HEK293 (cell line): ENCODE results near the gene PRELID2.

Experiments
- CTCF ChIA-PET: fragments of 350-600 bp; formaldehyde crosslinking; extraction: SDS; loops from one replicate; lab custom pipeline; 2021; ENCODE audit warnings: antibody characterized with exemption; lab: Yijun Ruan, JAX
- POLR2A ChIA-PET: fragments of 300-600 bp; formaldehyde crosslinking; extraction: SDS; loops from one replicate; lab custom pipeline; 2020; ENCODE audit warnings: antibody characterized with exemption, inconsistent platforms; lab: Yijun Ruan, JAX
- H3K27ac ChIP-seq: fragments of 200-500 bp; sonication (Bioruptor generic); 2 replicates; pipeline ENCODE4 v1.5.1; 2014; ENCODE audit warnings: low read depth, low read length, control low read depth, inconsistent platforms; ENCODE audit errors: extremely low read depth
- H3K36me3 ChIP-seq, 2 experiments: fragments of 200-500 bp in 1 of 2; sonication (Bioruptor generic) in 1 of 2; 1 replicate in 1 of 2; 2 replicates in 1 of 2; pipeline ENCODE4 v1.5.1; 2014 to 2017; ENCODE audit warnings: inconsistent platforms in 2 of 2, low read length in 2 of 2; ENCODE audit not compliant: control insufficient read depth in 2 of 2, insufficient read depth in 1 of 2
- H3K4me1 ChIP-seq: fragments of 200-500 bp; sonication (Bioruptor generic); 2 replicates; pipeline ENCODE4 v1.5.1; 2014; ENCODE audit warnings: mild to moderate bottlenecking, low read length, inconsistent platforms; ENCODE audit not compliant: control insufficient read depth, insufficient read depth
- H3K4me3 ChIP-seq: 2 replicates; pipeline ENCODE4 v1.5.1; 2011; ENCODE audit warnings: low read depth, mild to moderate bottlenecking, control low read depth, low read length, moderate library complexity
- H3K9me3 ChIP-seq: fragments of 200-500 bp; sonication (Bioruptor generic); 2 replicates; pipeline ENCODE4 v1.5.1; 2014; ENCODE audit warnings: low read depth, low read length, inconsistent platforms; ENCODE audit not compliant: control insufficient read depth, insufficient read depth
- HOXA7 ChIP-seq: sonication (generic); formaldehyde crosslinking; IDR thresholded peaks from 2 replicates; pipeline ENCODE4 v1.8.1; 2022; ENCODE audit warnings: missing genetic modification reagents, borderline replicate concordance
- KLF1 ChIP-seq: fragments of 450-650 bp; formaldehyde crosslinking; IDR thresholded peaks from 2 replicates; pipeline ENCODE4 v1.5.1; 2016; ENCODE audit warnings: missing biosample characterization, missing genetic modification characterization
- KLF10 ChIP-seq: fragments of 450-650 bp; IDR thresholded peaks from 2 replicates; pipeline ENCODE4 v1.5.1; 2018; ENCODE audit warnings: missing biosample characterization, mild to moderate bottlenecking, missing genetic modification characterization
- KLF16 ChIP-seq: fragments of 450-650 bp; formaldehyde crosslinking; IDR thresholded peaks from 2 replicates; pipeline ENCODE4 v1.5.1; 2017; ENCODE audit warnings: missing biosample characterization, missing genetic modification characterization
- KLF8 ChIP-seq: fragments of 450-650 bp; formaldehyde crosslinking; IDR thresholded peaks from 2 replicates; pipeline ENCODE4 v1.5.1; 2016; ENCODE audit warnings: missing biosample characterization, missing genetic modification characterization
- PBX3 ChIP-seq: sonication (generic); formaldehyde crosslinking; IDR thresholded peaks from 2 replicates; pipeline ENCODE4 v1.8.1; 2022; ENCODE audit warnings: mild to moderate bottlenecking, moderate library complexity, missing genetic modification reagents
- PRDM6 ChIP-seq: fragments of 450-650 bp; formaldehyde crosslinking; IDR thresholded peaks from 2 replicates; pipeline ENCODE4 v1.5.1; 2017; ENCODE audit warnings: missing biosample characterization, missing genetic modification characterization
- YY1 ChIP-seq: fragments of 450-650 bp; formaldehyde crosslinking; IDR thresholded peaks from 2 replicates; pipeline ENCODE4 v1.5.1; 2018; ENCODE audit warnings: missing biosample characterization, missing genetic modification characterization
- ZFP41 ChIP-seq: fragments of 450-650 bp; formaldehyde crosslinking; IDR thresholded peaks from 2 replicates; pipeline ENCODE4 v1.5.1; 2016; ENCODE audit warnings: missing biosample characterization, missing genetic modification characterization, borderline replicate concordance
- ZNF114 ChIP-seq: fragments of 450-650 bp; formaldehyde crosslinking; IDR thresholded peaks from 2 replicates; pipeline ENCODE4 v1.5.0; 2017; ENCODE audit warnings: missing biosample characterization, missing genetic modification characterization
- ZNF169 ChIP-seq: fragments of 450-650 bp; formaldehyde crosslinking; IDR thresholded peaks from 2 replicates; pipeline ENCODE4 v1.5.1; 2016; ENCODE audit warnings: missing biosample characterization, missing genetic modification characterization
- ZNF202 ChIP-seq: fragments of 450-650 bp; formaldehyde crosslinking; IDR thresholded peaks from 2 replicates; pipeline ENCODE4 v1.5.1; 2016; ENCODE audit warnings: missing biosample characterization, missing genetic modification characterization, borderline replicate concordance
- ZNF24 ChIP-seq: fragments of 450-650 bp; formaldehyde crosslinking; IDR thresholded peaks from 2 replicates; pipeline ENCODE4 v1.5.1; 2016; ENCODE audit warnings: missing biosample characterization, missing genetic modification characterization
- ZNF302 ChIP-seq: fragments of 450-650 bp; formaldehyde crosslinking; IDR thresholded peaks from 2 replicates; pipeline ENCODE4 v1.5.1; 2016; ENCODE audit warnings: missing biosample characterization, missing genetic modification characterization, low read depth
- ZNF335 ChIP-seq: fragments of 450-650 bp; formaldehyde crosslinking; conservative IDR thresholded peaks from 2 replicates; pipeline ENCODE4 v1.5.1; 2016; ENCODE audit warnings: missing biosample characterization, missing genetic modification characterization
- ZNF37A ChIP-seq: fragments of 450-650 bp; IDR thresholded peaks from 2 replicates; pipeline ENCODE4 v1.5.1; 2018; ENCODE audit warnings: missing biosample characterization, missing genetic modification characterization
- ZNF610 ChIP-seq: fragments of 450-650 bp; formaldehyde crosslinking; IDR thresholded peaks from 2 replicates; pipeline ENCODE4 v1.5.1; 2016; ENCODE audit warnings: missing biosample characterization, missing genetic modification characterization, borderline replicate concordance
- ZNF626 ChIP-seq: fragments of 450-650 bp; sonication (Bioruptor Pico); formaldehyde crosslinking; IDR thresholded peaks from 2 replicates; pipeline ENCODE4 v1.5.1; 2018; ENCODE audit warnings: missing biosample characterization, missing genetic modification characterization, inconsistent platforms
- ZNF664 ChIP-seq: fragments of 450-650 bp; formaldehyde crosslinking; IDR thresholded peaks from 2 replicates; pipeline ENCODE4 v1.5.1; 2016; ENCODE audit warnings: missing biosample characterization, missing genetic modification characterization
- ZNF791 ChIP-seq: fragments of 450-650 bp; formaldehyde crosslinking; IDR thresholded peaks from 2 replicates; pipeline ENCODE4 v1.5.1; 2016; ENCODE audit warnings: missing biosample characterization, missing genetic modification characterization
- ZSCAN23 ChIP-seq: fragments of 450-650 bp; formaldehyde crosslinking; IDR thresholded peaks from 2 replicates; pipeline ENCODE4 v1.5.1; 2016; ENCODE audit warnings: missing biosample characterization, missing genetic modification characterization
- TF ChIP-seq, protein P1 (sequence below): fragments of 450-650 bp; formaldehyde crosslinking; IDR thresholded peaks from 2 replicates; pipeline ENCODE4 v1.5.1; 2017; ENCODE audit warnings: missing biosample characterization, missing genetic modification characterization
- TF ChIP-seq, protein P2 (sequence below): fragments of 450-650 bp; formaldehyde crosslinking; conservative IDR thresholded peaks from 2 replicates; pipeline ENCODE4 v1.5.1; 2016; ENCODE audit warnings: low read depth, missing biosample characterization, missing genetic modification characterization
- TF ChIP-seq, protein P3 (sequence below): fragments of 450-650 bp; formaldehyde crosslinking; IDR thresholded peaks from 2 replicates; pipeline ENCODE4 v1.5.1; 2016; ENCODE audit warnings: missing biosample characterization, missing genetic modification characterization

Gene PRELID2

DNA sequence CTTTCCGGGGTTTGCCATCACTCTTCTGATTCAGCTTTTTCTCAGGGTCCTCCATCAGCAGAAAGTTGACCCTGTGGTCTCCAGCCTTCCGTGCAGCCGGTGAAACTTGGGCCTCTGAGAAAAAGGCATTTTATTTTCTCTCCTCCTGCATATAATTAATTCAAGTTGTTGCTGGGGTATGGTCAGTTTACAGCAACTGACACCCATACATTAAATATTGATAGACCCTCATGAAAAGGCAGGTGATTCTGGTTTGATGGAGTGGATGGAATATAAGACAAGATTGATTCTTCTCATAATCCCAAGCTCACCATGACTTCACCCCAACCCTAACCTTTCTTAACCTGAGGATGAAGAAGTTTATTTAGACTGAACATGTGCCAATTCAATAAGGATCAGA is 37.8 kb upstream of the PRELID2 start, which contains the start of gene GRXCR2:
Gene GRXCR2, minus strand, starts transcription at position 101 of the 400 bp plus-strand sequence. Its CDS starts 46 bp downstream, at position 55.
- Histone ChIP-seq H3K4me3 (no peak within 1 kb of the TSS), H3K27ac (no peak within 1 kb of the TSS), H3K4me1 (no peaks in the 10 kb centered on the region; the same call in 1 of the 2 replicates), H3K36me3 (no peaks in the 10 kb centered on the region), H3K9me3 (no peaks in the 10 kb centered on the region)
- ChIA-PET CTCF (no interaction called here), POLR2A (no interaction called here)
- TF ChIP-seq ZNF24 (tag by site-specific recombination) (no peak), ZFP41 (tag by site-specific recombination) (no peak), KLF1 (tag by site-specific recombination) (no peak), KLF8 (tag by site-specific recombination) (no peak), ZNF302 (no peak), KLF16 (tag by site-specific recombination) (no peak), ZNF114 (tag by site-specific recombination) (no peak)

DNA sequence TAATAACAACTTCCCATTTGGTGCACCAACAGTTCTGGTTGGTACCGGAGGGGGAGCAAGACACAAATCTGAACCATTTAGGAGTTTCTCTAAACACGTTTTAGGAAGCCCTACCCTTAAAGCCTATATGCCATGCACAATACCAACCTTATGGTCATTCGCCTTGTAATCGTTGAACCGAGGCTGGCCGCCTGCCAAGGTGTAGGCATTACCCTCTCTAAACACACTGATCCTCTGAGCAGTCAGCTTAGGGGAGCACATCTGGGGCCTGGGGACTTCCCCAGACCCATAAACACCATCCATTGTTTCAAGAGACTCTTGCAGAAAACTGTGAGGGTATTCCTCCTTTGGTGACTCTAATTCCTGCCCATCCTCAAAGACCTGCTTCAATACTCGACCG is 37.3 kb upstream of the PRELID2 start:
- H3K4me3 ChIP-seq = no peak overlapping the region

More for the DNA sequence above, 37.3 kb upstream of the PRELID2 start:
- Histone ChIP-seq H3K27ac (no peak overlapping the region), H3K36me3 (no peaks in the 10 kb centered on the region), H3K4me1 (no peaks in the 10 kb centered on the region; the same call in 1 of the 2 replicates), H3K9me3 (no peaks in the 10 kb centered on the region)
- POLR2A ChIA-PET = no interaction called here
- CTCF ChIA-PET = no interaction called here
- TF ChIP-seq, protein P1, sequence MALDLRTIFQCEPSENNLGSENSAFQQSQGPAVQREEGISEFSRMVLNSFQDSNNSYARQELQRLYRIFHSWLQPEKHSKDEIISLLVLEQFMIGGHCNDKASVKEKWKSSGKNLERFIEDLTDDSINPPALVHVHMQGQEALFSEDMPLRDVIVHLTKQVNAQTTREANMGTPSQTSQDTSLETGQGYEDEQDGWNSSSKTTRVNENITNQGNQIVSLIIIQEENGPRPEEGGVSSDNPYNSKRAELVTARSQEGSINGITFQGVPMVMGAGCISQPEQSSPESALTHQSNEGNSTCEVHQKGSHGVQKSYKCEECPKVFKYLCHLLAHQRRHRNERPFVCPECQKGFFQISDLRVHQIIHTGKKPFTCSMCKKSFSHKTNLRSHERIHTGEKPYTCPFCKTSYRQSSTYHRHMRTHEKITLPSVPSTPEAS (tag by site-specific recombination) = no peak
- TF ChIP-seq ZNF335 (tag by site-specific recombination) (no peak), YY1 (no peak), HOXA7 (CRISPR knock-in tag) (no peak), ZNF664 (tag by site-specific recombination) (no peak), ZNF37A (tag by site-specific recombination) (no peak), ZNF202 (tag by site-specific recombination) (no peak), PRDM6 (tag by site-specific recombination) (no peak), ZSCAN23 (tag by site-specific recombination) (no peak), ZNF169 (tag by site-specific recombination) (no peak), ZNF610 (no peak), PBX3 (CRISPR knock-in tag) (no peak), KLF10 (tag by site-specific recombination) (no peak), ZNF626 (no peak), ZNF791 (tag by site-specific recombination) (no peak)
- TF ChIP-seq, protein P2, sequence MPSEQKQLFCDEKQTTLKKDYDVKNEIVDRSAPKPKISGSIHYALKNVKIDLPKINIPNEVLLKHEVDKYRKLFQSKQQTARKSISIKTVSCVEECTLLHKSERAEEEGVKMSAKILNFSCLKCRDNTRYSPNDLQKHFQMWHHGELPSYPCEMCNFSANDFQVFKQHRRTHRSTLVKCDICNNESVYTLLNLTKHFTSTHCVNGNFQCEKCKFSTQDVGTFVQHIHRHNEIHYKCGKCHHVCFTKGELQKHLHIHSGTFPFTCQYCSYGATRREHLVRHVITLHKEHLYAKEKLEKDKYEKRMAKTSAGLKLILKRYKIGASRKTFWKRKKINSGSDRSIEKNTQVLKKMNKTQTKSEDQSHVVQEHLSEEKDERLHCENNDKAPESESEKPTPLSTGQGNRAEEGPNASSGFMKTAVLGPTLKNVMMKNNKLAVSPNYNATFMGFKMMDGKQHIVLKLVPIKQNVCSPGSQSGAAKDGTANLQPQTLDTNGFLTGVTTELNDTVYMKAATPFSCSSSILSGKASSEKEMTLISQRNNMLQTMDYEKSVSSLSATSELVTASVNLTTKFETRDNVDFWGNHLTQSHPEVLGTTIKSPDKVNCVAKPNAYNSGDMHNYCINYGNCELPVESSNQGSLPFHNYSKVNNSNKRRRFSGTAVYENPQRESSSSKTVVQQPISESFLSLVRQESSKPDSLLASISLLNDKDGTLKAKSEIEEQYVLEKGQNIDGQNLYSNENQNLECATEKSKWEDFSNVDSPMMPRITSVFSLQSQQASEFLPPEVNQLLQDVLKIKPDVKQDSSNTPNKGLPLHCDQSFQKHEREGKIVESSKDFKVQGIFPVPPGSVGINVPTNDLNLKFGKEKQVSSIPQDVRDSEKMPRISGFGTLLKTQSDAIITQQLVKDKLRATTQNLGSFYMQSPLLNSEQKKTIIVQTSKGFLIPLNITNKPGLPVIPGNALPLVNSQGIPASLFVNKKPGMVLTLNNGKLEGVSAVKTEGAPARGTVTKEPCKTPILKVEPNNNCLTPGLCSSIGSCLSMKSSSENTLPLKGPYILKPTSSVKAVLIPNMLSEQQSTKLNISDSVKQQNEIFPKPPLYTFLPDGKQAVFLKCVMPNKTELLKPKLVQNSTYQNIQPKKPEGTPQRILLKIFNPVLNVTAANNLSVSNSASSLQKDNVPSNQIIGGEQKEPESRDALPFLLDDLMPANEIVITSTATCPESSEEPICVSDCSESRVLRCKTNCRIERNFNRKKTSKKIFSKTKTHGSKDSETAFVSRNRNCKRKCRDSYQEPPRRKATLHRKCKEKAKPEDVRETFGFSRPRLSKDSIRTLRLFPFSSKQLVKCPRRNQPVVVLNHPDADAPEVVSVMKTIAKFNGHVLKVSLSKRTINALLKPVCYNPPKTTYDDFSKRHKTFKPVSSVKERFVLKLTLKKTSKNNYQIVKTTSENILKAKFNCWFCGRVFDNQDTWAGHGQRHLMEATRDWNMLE = no peak
- TF ChIP-seq, protein P3, sequence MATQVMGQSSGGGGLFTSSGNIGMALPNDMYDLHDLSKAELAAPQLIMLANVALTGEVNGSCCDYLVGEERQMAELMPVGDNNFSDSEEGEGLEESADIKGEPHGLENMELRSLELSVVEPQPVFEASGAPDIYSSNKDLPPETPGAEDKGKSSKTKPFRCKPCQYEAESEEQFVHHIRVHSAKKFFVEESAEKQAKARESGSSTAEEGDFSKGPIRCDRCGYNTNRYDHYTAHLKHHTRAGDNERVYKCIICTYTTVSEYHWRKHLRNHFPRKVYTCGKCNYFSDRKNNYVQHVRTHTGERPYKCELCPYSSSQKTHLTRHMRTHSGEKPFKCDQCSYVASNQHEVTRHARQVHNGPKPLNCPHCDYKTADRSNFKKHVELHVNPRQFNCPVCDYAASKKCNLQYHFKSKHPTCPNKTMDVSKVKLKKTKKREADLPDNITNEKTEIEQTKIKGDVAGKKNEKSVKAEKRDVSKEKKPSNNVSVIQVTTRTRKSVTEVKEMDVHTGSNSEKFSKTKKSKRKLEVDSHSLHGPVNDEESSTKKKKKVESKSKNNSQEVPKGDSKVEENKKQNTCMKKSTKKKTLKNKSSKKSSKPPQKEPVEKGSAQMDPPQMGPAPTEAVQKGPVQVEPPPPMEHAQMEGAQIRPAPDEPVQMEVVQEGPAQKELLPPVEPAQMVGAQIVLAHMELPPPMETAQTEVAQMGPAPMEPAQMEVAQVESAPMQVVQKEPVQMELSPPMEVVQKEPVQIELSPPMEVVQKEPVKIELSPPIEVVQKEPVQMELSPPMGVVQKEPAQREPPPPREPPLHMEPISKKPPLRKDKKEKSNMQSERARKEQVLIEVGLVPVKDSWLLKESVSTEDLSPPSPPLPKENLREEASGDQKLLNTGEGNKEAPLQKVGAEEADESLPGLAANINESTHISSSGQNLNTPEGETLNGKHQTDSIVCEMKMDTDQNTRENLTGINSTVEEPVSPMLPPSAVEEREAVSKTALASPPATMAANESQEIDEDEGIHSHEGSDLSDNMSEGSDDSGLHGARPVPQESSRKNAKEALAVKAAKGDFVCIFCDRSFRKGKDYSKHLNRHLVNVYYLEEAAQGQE = no peak
